Measurements from ENCODE around the gene SPIN1. TPM values are rescaled to one million over a fixed set of nuclear protein-coding genes. Genes with fewer than 3 reads are reported as not detected.

SPIN1 gene
- total and polyA plus RNA-seq, 2 of the 8 experiments (the other 6 are each of a cell fraction or from before 2014, with no cell fraction given), result 69.9 to 139 TPM

DNA sequence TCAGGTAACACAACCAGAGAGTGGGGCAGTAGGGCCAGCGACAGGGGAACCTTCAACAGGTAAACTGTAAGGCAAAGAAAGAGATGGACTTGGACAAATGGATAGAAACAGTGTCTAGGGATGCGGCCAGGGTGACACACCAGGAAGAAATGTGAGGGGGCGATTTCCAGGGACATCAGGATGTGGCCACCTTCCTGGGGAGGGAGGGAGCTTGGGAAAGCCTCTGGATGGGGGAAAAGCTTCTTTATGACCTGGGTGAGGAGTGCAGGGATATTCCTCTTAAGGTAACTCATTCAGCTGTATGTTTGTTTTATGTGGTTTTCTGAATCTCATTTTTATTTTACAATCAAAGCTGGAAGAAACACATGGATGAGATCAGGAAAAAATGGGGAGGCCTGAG, 134.8 kb downstream of the SPIN1 start (continued):
- TF ChIP-seq KDM4A (IDR thresholded peaks at IDR 0.05; ENCODE audit: low read depth, low read length, severe bottlenecking), result no peak
- no peak for TF ChIP-seq CTCF (IDR thresholded peaks at IDR 0.05; ENCODE audit: control extremely low read depth in 1 of 3, insufficient read depth in 1 of 3, low read depth in 1 of 3, low read length in 3 of 3)
- no peak for TF ChIP-seq RBBP5 (IDR thresholded peaks at IDR 0.05; ENCODE audit: borderline replicate concordance, low read depth, low read length)
